ENCODE data around the gene ARVCF. TPM values are rescaled to one million over a fixed set of nuclear protein-coding genes. Genes with fewer than 3 reads are reported as not detected.

The ARVCF gene
- total and polyA plus RNA-seq, 2 of the 8 experiments (the other 6 are each of a cell fraction or from before 2014, with no cell fraction given), result 31.0 to 43.2 TPM

DNA sequence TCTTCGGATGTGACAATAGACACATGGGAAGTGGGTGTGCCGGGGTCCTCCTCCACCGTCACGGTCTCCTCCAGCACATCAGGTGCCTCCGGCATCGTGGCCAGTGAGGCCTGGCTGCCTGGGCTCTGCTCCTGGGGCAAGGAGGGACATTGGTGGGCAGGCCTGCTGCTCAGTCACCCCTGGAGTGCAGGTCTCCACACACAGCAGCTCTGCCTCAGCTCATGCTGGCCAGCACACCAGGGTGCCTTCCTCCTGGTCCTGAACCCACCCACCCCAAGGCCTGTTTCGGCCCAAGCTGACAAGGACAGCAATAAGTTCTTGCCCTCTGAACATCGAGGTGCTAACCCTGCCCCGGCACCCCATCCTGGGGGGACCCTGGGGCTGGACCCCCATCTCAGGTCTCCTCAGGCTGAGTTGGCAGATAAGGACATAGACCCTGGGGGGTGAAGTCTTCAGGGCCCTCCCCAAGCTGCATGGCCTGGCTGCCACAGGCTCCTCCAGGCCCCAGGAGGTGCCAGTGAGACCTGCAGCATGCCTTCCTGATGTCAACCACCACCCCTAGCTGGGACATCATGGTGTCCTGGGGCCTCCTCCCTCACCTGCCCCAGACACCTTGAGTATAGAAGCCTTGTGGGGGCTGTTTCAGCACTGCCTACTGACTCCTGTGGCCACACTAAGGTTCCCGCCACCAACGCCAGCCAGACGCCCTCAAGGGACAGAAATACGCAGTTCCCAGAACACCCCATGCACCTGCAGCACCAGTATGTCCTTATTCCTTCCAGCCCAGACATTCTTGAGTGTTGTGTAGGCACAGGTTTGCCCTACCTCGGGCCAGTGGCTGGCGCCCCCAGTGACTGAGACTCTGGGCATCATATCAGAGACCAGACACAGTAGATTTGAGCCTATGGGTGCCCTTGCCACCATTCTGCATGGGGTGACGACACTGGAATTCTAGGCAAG, 34.4 kb downstream of the ARVCF start (continued):
- TF ChIP-seq KDM1A (IDR thresholded peaks at IDR 0.05; ENCODE audit: borderline replicate concordance, low read length) (no peak), RAD21 (IDR thresholded peaks at IDR 0.05 in 1 of 2, conservative IDR thresholded peaks at IDR 0.05 in 1 of 2; ENCODE audit: low read depth in 2 of 2, low read length in 2 of 2) (no peak), SP4 (IDR thresholded peaks at IDR 0.05; ENCODE audit: low read length) (no peak), SRF (IDR thresholded peaks at IDR 0.05; ENCODE audit: low read depth, low read length) (no peak), ZNF274 (IDR thresholded peaks at IDR 0.05; ENCODE audit: borderline replicate concordance, extremely low read depth, low read length) (no peak), TAF1 (IDR thresholded peaks at IDR 0.05; ENCODE audit: low read depth, low read length) (no peak), RNF2 (IDR thresholded peaks at IDR 0.05; ENCODE audit: borderline replicate concordance, low read depth, low read length, missing control alignments, poor library complexity, severe bottlenecking) (no peak), CHD2 (IDR thresholded peaks at IDR 0.05; ENCODE audit: low read length) (no peak)
